Stomach (tissue), 4 donors: ENCODE measurements around the gene ARHGEF39.

Experiments used
- CTCF ChIP-seq, 7 experiments: fragments of 450-650 bp in 4 of 7; fragments of 200-600 bp in 3 of 7; sonication (generic) in 3 of 7; IDR thresholded peaks; one replicate each; pipeline ENCODE4 v1.5.1; 2016 to 2019; ENCODE audit warnings: antibody characterized with exemption in 7 of 7, control low read depth in 2 of 7, mild to moderate bottlenecking in 1 of 7
- POLR2A ChIP-seq, 4 donors: fragments of 450-650 bp; IDR thresholded peaks; one replicate each; pipeline ENCODE4 v1.6.1; 2016; ENCODE audit warnings: antibody characterized with exemption in 4 of 4, control low read depth in 2 of 4, mild to moderate bottlenecking in 1 of 4, moderate library complexity in 1 of 4

GRCh38 chr9:35713578-35713977 lies 48.6 kb upstream of the ARHGEF39 start:
- TF ChIP-seq POLR2A (IDR thresholded peaks at IDR 0.05), result no peak
- no peak for TF ChIP-seq CTCF (IDR thresholded peaks at IDR 0.05)
